Measurements from ENCODE around the gene IRF8. TPM values are rescaled to one million over a fixed set of nuclear protein-coding genes. Genes with fewer than 3 reads are reported as not detected.
A peak's percentile ranks its signal among the peaks of the same experiment; 100 is the strongest.

Gene IRF8
- total RNA-seq, 2 donors from 2014 or later: 0.24 to 0.75 TPM

GRCh38 chr16:85879975-85880831 lies 18.8 kb upstream of the IRF8 start:
- H3K9me3 ChIP-seq (ENCODE audit: control insufficient read depth, low read length): no peaks in the 10 kb centered on the region
- H3K4me1 ChIP-seq (ENCODE audit: control insufficient read depth, insufficient read depth, low read length): no peaks in the 10 kb centered on the region
- H3K36me3 ChIP-seq (ENCODE audit: control insufficient read depth, insufficient read depth, low read length): no peaks in the 10 kb centered on the region
- DNase-seq: peak; percentile 30
- no peak for TF ChIP-seq CTCF (conservative IDR thresholded peaks at IDR 0.05)
- no peak overlapping the region for H3K9ac ChIP-seq (ENCODE audit: extremely low read depth, low read length, poor library complexity, severe bottlenecking)
- H3K4me3 ChIP-seq (ENCODE audit: low read length): no peak overlapping the region
- Mint-ChIP-seq H3K4me1 (no peaks in the 10 kb centered on the region), H3K27me3 (ENCODE audit: insufficient read depth) (peaks cover 38% of the 10 kb centered on the region), H3K36me3 (ENCODE audit: low read depth) (no peaks in the 10 kb centered on the region), H3K4me3 (no peak overlapping the region), H3K27ac (no peak overlapping the region), H3K9me3 (peaks cover 3% of the 10 kb centered on the region)
- peaks cover 27% of the 10 kb centered on the region for H3K27me3 ChIP-seq (ENCODE audit: control insufficient read depth, insufficient read depth, low read length, poor library complexity, severe bottlenecking)
- no peak overlapping the region for H3K27ac ChIP-seq (ENCODE audit: low read depth, low read length)
- WGBS, 2 experiments (ENCODE audit: insufficient coverage in 1 of 2, insufficient read length in 1 of 2): 85 to 91% methylated on average over 3 of the region's 3 CpGs

GRCh38 chr16:85880861-85881260 lies 18.1 kb upstream of the IRF8 start:
- Histone ChIP-seq H3K27me3 (ENCODE audit: control insufficient read depth, insufficient read depth, low read length, poor library complexity, severe bottlenecking) (peaks cover 27% of the 10 kb centered on the region), H3K4me1 (ENCODE audit: control insufficient read depth, insufficient read depth, low read length) (no peaks in the 10 kb centered on the region), H3K9me3 (ENCODE audit: control insufficient read depth, low read length) (no peaks in the 10 kb centered on the region), H3K36me3 (ENCODE audit: control insufficient read depth, insufficient read depth, low read length) (no peaks in the 10 kb centered on the region), H3K9ac (ENCODE audit: extremely low read depth, low read length, poor library complexity, severe bottlenecking) (no peak overlapping the region), H3K27ac (ENCODE audit: low read depth, low read length) (no peak overlapping the region), H3K4me3 (ENCODE audit: low read length) (no peak overlapping the region)
- H3K27ac Mint-ChIP-seq: no peak overlapping the region
- DNase-seq: no peak
- no peak for TF ChIP-seq CTCF (conservative IDR thresholded peaks at IDR 0.05)
- no peaks in the 10 kb centered on the region for H3K4me1 Mint-ChIP-seq
- H3K27me3 Mint-ChIP-seq (ENCODE audit: insufficient read depth): peaks cover 40% of the 10 kb centered on the region
- H3K4me3 Mint-ChIP-seq: no peak overlapping the region
- no peaks in the 10 kb centered on the region for H3K36me3 Mint-ChIP-seq (ENCODE audit: low read depth)
- peaks cover 3% of the 10 kb centered on the region for H3K9me3 Mint-ChIP-seq
- 86 to 100% methylated on average over 1 to 3 of the region's 3 CpGs for WGBS, 2 experiments (ENCODE audit: insufficient coverage in 1 of 2, insufficient read length in 1 of 2)

GRCh38 chr16:85881436-85881835 lies 17.5 kb upstream of the IRF8 start:
- Mint-ChIP-seq H3K36me3 (ENCODE audit: low read depth) (no peaks in the 10 kb centered on the region), H3K4me1 (no peaks in the 10 kb centered on the region), H3K9me3 (peaks cover 2% of the 10 kb centered on the region), H3K4me3 (no peak overlapping the region), H3K27me3 (ENCODE audit: insufficient read depth) (peaks cover 39% of the 10 kb centered on the region), H3K27ac (no peak overlapping the region)
- H3K9me3 ChIP-seq (ENCODE audit: control insufficient read depth, low read length): no peaks in the 10 kb centered on the region
- no peaks in the 10 kb centered on the region for H3K36me3 ChIP-seq (ENCODE audit: control insufficient read depth, insufficient read depth, low read length)
- H3K4me3 ChIP-seq (ENCODE audit: low read length): no peak overlapping the region
- peaks cover 27% of the 10 kb centered on the region for H3K27me3 ChIP-seq (ENCODE audit: control insufficient read depth, insufficient read depth, low read length, poor library complexity, severe bottlenecking)
- no peak for DNase-seq
- H3K9ac ChIP-seq (ENCODE audit: extremely low read depth, low read length, poor library complexity, severe bottlenecking): no peak overlapping the region
- H3K27ac ChIP-seq (ENCODE audit: low read depth, low read length): no peak overlapping the region
- H3K4me1 ChIP-seq (ENCODE audit: control insufficient read depth, insufficient read depth, low read length): no peaks in the 10 kb centered on the region
- 60 to 67% methylated on average over 3 of the region's 3 CpGs for WGBS, 2 experiments (ENCODE audit: insufficient coverage in 1 of 2, insufficient read length in 1 of 2)
- no peak for TF ChIP-seq CTCF (conservative IDR thresholded peaks at IDR 0.05)

Data from endodermal cell (in vitro differentiated cells).